RWPE1 (cell line): ENCODE results near the gene LDLRAP1.

Experiments
- CTCF ChIA-PET: fragments of 350-600 bp; sonication (Branson Sonifier 250); formaldehyde crosslinking; extraction: SDS; loops from one replicate; lab custom pipeline; 2021; lab: Yijun Ruan, JAX
- POLR2A ChIA-PET: fragments of 400-600 bp; formaldehyde crosslinking; extraction: SDS; loops from one replicate; lab custom pipeline; 2020; ENCODE audit warnings: antibody characterized with exemption; ENCODE audit not compliant: low non-redundant PET; lab: Yijun Ruan, JAX
- DNase-seq: peaks from one replicate; pipeline ENCODE4 v3.0.0; 2012; ENCODE audit warnings: low spot score
- H3K27ac ChIP-seq: fragments of 450-650 bp; 2 replicates; pipeline ENCODE4 v1.5.1; 2017
- CTCF ChIP-seq: fragments of 450-650 bp; conservative IDR thresholded peaks from 2 replicates; pipeline ENCODE4 v1.5.1; 2017; ENCODE audit warnings: low read depth, mild to moderate bottlenecking

LDLRAP1 gene

GRCh38 chr1:25548601-25549000, 5.2 kb downstream of the LDLRAP1 start:
- CTCF ChIA-PET: interaction anchor here (0.8 to 1.3 kb wide), 2 partner anchors 18 to 24 kb away, joined by 3 to 4 read pairs; no protein-coding TSS in a partner anchor
- DNase-seq: no peak
- H3K27ac ChIP-seq: 0 out of 2 replicates have a peak overlapping the region, but pooled peaks have one; percentile 74
- no peak for TF ChIP-seq CTCF
- POLR2A ChIA-PET: no interaction called here

GRCh38 chr1:25549273-25550154, 6.1 kb downstream of the LDLRAP1 start:
- H3K27ac ChIP-seq: peak overlapping the region; percentile 74
- CTCF ChIA-PET: interaction anchor here (0.6 to 0.7 kb wide), 2 partner anchors 15 to 27 kb away, joined by 3 read pairs; no protein-coding TSS in a partner anchor
- POLR2A ChIA-PET: interaction anchor here (0.6 kb wide), 1 partner anchor 120 kb away, joined by 7 read pairs; no protein-coding TSS in a partner anchor
- no peak for TF ChIP-seq CTCF
- peak; percentile 86 for DNase-seq

GRCh38 chr1:25550155-25550506, 6.7 kb downstream of the LDLRAP1 start:
- peak overlapping the region; percentile 74 for H3K27ac ChIP-seq
- TF ChIP-seq CTCF: no peak
- CTCF ChIA-PET: interaction anchor here (0.6 to 1.0 kb wide), 2 partner anchors 22 to 27 kb away, joined by 3 read pairs; no protein-coding TSS in a partner anchor
- POLR2A ChIA-PET: no interaction called here
- DNase-seq: no peak

GRCh38 chr1:25550683-25551310, 7.4 kb downstream of the LDLRAP1 start:
- ChIA-PET CTCF (interaction anchor here (1.0 kb wide), 1 partner anchor 22 kb away, joined by 3 read pairs; no protein-coding TSS in a partner anchor), POLR2A (interaction anchor here (0.6 kb wide), 1 partner anchor 199 kb away, joined by 4 read pairs; no protein-coding TSS in a partner anchor)
- TF ChIP-seq CTCF: no peak
- no peak for DNase-seq
- H3K27ac ChIP-seq: no peak overlapping the region; the same call in 1 of the 2 replicates

GRCh38 chr1:25553749-25554429, 10.5 kb downstream of the LDLRAP1 start:
- peak overlapping the region; percentile 30 for H3K27ac ChIP-seq
- DNase-seq: no peak
- ChIA-PET CTCF (interaction anchor here (1.0 kb wide), 2 partner anchors 11 to 18 kb away, joined by 4 to 6 read pairs; partner anchors contain the start of gene LDLRAP1), POLR2A (interaction anchor here (0.6 kb wide), 1 partner anchor 189 kb away, joined by 3 read pairs; no protein-coding TSS in a partner anchor)
- no peak for TF ChIP-seq CTCF

- no peak for TF ChIP-seq CTCF
- peak overlapping the region; percentile 30 for H3K27ac ChIP-seq
- POLR2A ChIA-PET: no interaction called here
- CTCF ChIA-PET: interaction anchor here (1.0 kb wide), 2 partner anchors 11 to 18 kb away, joined by 4 to 6 read pairs; partner anchors contain the start of gene LDLRAP1
- no peak for DNase-seq
Measured at GRCh38 chr1:25554430-25554780, 11.0 kb downstream of the LDLRAP1 start.
